ENCODE measurements around the gene ADRA2A. TPM values are rescaled to one million over a fixed set of nuclear protein-coding genes. Genes with fewer than 3 reads are reported as not detected.

Gene ADRA2A
- total RNA-seq, 4 donors from 2014 or later, result 8.5 to 62.1 (median 17.6) TPM

DNA sequence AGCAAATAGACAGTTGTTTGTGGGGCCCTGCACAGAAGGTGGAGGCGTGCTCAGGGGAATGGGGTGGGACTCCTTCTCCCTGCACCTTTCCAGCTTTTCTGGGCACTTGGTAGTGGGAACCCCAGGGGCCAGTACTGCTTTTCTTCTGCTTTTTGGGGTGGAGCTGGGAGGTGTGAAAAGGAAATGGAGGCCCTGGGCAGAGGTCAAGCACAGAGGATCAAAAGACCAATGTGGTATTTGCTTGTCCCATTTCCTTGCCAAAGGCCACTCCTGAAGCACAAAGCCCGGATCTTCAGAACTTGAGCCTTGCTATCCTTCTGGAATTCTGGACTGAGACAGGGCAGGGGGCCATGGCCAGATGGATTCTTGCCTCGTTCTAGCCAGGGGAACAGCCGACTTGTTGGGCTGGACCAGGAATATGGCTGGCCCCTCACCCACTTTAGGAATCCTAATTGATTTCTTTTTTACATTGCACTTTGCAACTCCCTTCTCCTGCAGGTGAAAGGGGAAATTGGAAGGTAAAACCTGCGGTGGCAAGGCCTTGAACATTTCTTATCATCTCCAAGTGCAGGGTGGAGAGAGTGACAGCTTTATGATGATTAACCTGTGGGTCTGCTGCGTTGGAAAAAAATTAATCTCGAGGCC is 26.5 kb downstream of the ADRA2A start:
- Histone ChIP-seq H3K36me3 (no peaks in the 10 kb centered on the region), H3K9me3 (no peaks in the 10 kb centered on the region), H3K4me3 (no peak overlapping the region), H3K4me1 (no peaks in the 10 kb centered on the region), H3K27ac (no peak overlapping the region), H3K27me3 (no peaks in the 10 kb centered on the region)
- 66 to 68% methylated on average over 7 of the region's 7 CpGs for WGBS, 2 donors
- TF ChIP-seq POLR2A (IDR thresholded peaks at IDR 0.05), result no peak
- TF ChIP-seq, protein P1, sequence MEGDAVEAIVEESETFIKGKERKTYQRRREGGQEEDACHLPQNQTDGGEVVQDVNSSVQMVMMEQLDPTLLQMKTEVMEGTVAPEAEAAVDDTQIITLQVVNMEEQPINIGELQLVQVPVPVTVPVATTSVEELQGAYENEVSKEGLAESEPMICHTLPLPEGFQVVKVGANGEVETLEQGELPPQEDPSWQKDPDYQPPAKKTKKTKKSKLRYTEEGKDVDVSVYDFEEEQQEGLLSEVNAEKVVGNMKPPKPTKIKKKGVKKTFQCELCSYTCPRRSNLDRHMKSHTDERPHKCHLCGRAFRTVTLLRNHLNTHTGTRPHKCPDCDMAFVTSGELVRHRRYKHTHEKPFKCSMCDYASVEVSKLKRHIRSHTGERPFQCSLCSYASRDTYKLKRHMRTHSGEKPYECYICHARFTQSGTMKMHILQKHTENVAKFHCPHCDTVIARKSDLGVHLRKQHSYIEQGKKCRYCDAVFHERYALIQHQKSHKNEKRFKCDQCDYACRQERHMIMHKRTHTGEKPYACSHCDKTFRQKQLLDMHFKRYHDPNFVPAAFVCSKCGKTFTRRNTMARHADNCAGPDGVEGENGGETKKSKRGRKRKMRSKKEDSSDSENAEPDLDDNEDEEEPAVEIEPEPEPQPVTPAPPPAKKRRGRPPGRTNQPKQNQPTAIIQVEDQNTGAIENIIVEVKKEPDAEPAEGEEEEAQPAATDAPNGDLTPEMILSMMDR (IDR thresholded peaks at IDR 0.05), result no peak
- no peak for TF ChIP-seq EP300 (IDR thresholded peaks at IDR 0.05)
- no peak for DNase-seq (ENCODE audit: low spot score in 2 of 2)

GRCh38 chr10:111104811-111105210 is 28.0 kb downstream of the ADRA2A start:
- TF ChIP-seq POLR2A (IDR thresholded peaks at IDR 0.05), result no peak
- TF ChIP-seq, protein P1 (IDR thresholded peaks at IDR 0.05), result no peak
- TF ChIP-seq EP300 (IDR thresholded peaks at IDR 0.05), result no peak
- 95 to 97% methylated on average over 20 of the region's 20 CpGs for WGBS, 2 donors
- no peak for DNase-seq (ENCODE audit: low spot score in 2 of 2)
- Histone ChIP-seq H3K4me3 (no peak overlapping the region), H3K9me3 (no peaks in the 10 kb centered on the region), H3K36me3 (no peaks in the 10 kb centered on the region), H3K4me1 (no peaks in the 10 kb centered on the region), H3K27me3 (no peaks in the 10 kb centered on the region), H3K27ac (no peak overlapping the region)

- no peak for TF ChIP-seq POLR2A (IDR thresholded peaks at IDR 0.05)
- TF ChIP-seq, protein P1 (IDR thresholded peaks at IDR 0.05), result no peak
- TF ChIP-seq EP300 (IDR thresholded peaks at IDR 0.05), result no peak
- no peak for DNase-seq (ENCODE audit: low spot score in 2 of 2)
Observed at GRCh38 chr10:111106081-111106480, 29.3 kb downstream of the ADRA2A start.

DNA sequence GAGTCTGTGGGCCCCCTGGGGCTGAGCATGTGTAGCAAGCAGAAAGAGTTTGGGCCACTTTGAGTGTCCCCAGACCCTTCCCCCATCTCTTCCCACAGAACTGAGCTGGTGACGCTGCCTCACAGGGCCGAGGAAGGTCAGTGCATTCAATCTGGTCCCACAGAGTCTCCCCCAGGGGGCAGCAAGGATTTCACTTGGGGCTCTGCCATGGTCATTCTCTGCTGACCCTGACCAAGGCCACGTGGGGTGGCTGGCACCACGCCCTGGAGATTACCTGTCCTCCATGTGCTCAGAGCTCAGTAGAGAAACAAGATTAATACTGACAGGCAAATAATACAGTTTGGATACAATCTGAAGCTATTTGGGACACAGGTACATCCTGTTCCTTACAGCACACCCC is 30.2 kb downstream of the ADRA2A start:
- no peak overlapping the region for H3K27ac ChIP-seq
- no peaks in the 10 kb centered on the region for H3K4me1 ChIP-seq
- TF ChIP-seq POLR2A (IDR thresholded peaks at IDR 0.05) (no peak), EP300 (IDR thresholded peaks at IDR 0.05) (no peak)
- TF ChIP-seq, protein P1 (IDR thresholded peaks at IDR 0.05), result no peak
- H3K9me3 ChIP-seq, result no peaks in the 10 kb centered on the region
- no peak overlapping the region for H3K4me3 ChIP-seq
- H3K36me3 ChIP-seq, result no peaks in the 10 kb centered on the region
- 51 to 69% methylated on average over 3 to 4 of the region's 4 CpGs for WGBS, 2 donors
- DNase-seq (ENCODE audit: low spot score in 2 of 2), result no peak
- H3K27me3 ChIP-seq, result no peaks in the 10 kb centered on the region

More at GRCh38 chr10:111106081-111106480, 29.3 kb downstream of the ADRA2A start:
- Histone ChIP-seq H3K36me3 (no peaks in the 10 kb centered on the region), H3K4me1 (no peaks in the 10 kb centered on the region), H3K27me3 (no peaks in the 10 kb centered on the region), H3K27ac (no peak overlapping the region), H3K4me3 (no peak overlapping the region), H3K9me3 (no peaks in the 10 kb centered on the region)
- 92 to 96% methylated on average over 8 of the region's 8 CpGs for WGBS, 2 donors

DNA sequence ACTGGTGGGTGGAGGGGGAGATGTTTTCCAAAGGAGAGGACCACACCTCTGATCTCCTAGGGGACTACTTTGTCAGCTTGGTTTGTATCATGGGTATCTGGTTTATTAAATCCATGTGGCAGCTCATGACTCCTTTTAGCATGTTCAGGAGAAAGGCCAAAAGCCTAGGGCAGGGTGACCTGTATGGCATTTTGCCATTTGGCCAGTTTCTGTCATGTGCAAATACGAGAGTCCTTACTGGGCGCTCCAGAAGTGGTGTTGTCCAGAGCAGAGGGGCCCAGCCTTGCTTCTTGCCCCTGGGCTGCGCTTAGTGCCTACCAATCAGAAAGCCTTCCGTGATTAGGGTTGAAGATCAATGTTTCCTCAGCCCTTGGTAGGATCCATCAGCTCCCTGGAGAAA is 31.0 kb downstream of the ADRA2A start:
- Histone ChIP-seq H3K36me3 (no peaks in the 10 kb centered on the region), H3K27ac (no peak overlapping the region), H3K4me1 (no peaks in the 10 kb centered on the region), H3K27me3 (no peaks in the 10 kb centered on the region), H3K9me3 (no peaks in the 10 kb centered on the region), H3K4me3 (no peak overlapping the region)
- TF ChIP-seq POLR2A (IDR thresholded peaks at IDR 0.05), result no peak
- TF ChIP-seq EP300 (IDR thresholded peaks at IDR 0.05), result no peak
- TF ChIP-seq, protein P1 (IDR thresholded peaks at IDR 0.05), result no peak
- 88 to 94% methylated on average over 4 of the region's 4 CpGs for WGBS, 2 donors
- no peak for DNase-seq (ENCODE audit: low spot score in 2 of 2)
